A673 (cell line): ENCODE data around the gene HIPK1.
"Not testable (repeated sequence)": the region's sequence is repeated elsewhere in the genome, so short reads cannot be mapped to it uniquely, and the experiment has no call there.

Experiments used
- CTCF ChIP-seq: fragments of 300-800, 200-600 bp; sonication (generic); conservative IDR thresholded peaks from 2 replicates; pipeline ENCODE4 v1.5.1; 2017; ENCODE audit warnings: low read depth, mild to moderate bottlenecking, antibody characterized with exemption, low read length, moderate library complexity, mixed read lengths
- EZH2 ChIP-seq: fragments of 200-600 bp; sonication (generic); IDR thresholded peaks from 2 replicates; pipeline ENCODE4 v1.6.1; 2017; ENCODE audit warnings: borderline replicate concordance, low read depth, mild to moderate bottlenecking, mixed read lengths, antibody characterized with exemption, low read length; ENCODE audit not compliant: poor library complexity, severe bottlenecking

DNA sequence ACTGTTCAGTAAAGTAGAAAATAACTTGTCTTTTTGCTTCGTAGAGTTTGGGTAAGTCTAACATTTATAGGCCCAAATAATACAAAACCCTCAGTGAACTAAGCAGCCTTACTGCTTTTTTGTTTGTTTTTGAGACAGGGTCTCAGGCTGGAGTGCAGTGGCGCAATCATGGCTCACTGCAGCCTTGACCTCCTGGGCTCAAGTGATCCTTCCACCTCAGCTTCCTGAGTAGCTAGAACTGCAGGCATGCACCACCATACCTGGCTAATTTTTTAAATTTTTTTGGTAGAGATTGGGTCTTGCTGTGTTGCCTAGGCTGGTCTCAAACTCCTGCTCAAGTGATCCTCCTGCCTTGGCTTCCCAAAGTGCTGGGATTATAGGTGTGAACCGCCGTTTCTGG, 19.0 kb downstream of the HIPK1 start:
- not testable (repeated sequence) for TF ChIP-seq CTCF, EZH2
